HG03575 (cell line): ENCODE data around the gene TAB2.

Experiments used
- ATAC-seq: cut with Tn5 transposase; IDR thresholded peaks from one replicate; pipeline ENCODE4 v1.9.1; 2021; ENCODE audit not compliant: unreplicated experiment, insufficient number of reproducible peaks, low FRiP score; ENCODE audit errors: extremely low read depth

TAB2 gene, protein sequence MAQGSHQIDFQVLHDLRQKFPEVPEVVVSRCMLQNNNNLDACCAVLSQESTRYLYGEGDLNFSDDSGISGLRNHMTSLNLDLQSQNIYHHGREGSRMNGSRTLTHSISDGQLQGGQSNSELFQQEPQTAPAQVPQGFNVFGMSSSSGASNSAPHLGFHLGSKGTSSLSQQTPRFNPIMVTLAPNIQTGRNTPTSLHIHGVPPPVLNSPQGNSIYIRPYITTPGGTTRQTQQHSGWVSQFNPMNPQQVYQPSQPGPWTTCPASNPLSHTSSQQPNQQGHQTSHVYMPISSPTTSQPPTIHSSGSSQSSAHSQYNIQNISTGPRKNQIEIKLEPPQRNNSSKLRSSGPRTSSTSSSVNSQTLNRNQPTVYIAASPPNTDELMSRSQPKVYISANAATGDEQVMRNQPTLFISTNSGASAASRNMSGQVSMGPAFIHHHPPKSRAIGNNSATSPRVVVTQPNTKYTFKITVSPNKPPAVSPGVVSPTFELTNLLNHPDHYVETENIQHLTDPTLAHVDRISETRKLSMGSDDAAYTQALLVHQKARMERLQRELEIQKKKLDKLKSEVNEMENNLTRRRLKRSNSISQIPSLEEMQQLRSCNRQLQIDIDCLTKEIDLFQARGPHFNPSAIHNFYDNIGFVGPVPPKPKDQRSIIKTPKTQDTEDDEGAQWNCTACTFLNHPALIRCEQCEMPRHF

DNA sequence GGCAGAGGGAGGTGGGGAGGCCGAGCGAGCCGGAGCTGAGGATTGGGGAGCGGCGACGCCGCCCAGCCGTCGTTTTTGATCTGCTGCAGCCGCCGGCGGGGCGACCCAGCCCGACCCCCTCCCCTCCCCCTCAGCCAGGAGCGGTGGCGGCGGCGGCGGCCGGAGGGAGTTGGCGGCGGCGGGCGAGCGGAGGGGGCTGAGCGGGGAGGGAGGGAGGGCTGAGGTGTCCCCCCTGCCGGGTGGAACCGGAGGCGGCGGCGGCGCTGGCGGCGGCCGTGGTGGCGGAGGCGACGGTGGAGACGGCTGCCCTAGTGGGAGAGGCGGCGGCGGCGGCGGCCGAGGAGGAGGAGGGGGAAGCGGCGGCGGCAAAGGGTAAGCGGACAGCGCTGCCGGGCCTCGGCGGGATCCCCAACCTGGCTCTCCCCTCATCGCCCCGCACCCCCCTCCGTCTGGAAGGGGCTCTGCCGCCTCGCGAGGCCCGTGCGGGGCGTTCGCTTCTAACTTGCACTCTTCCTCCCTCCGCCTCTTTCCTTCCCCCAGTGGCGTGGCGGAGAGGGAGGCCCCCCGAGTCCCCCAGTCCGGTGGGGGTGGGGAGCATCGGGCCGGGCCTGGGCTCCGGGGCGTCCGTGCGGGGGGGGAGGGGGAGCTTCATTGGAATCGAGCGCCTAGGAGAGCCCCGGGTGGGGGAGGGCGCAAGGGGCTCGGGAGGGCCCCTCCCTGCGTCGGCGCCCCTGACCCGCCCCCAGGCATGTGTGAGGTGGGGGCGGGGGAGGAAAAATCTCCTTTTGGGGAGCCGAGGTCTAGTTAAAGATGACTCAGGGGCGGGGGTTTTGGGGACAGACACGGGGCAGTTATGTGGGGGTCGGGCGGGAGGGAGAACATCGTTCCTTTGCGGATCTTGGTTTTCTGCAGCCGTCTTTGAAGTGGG is at the start of gene TAB2:
TSS of gene TAB2 (plus strand) at position 69 of the 928 bp plus-strand sequence. CDS start 52,286 bp downstream, outside the sequence.
- no peak for ATAC-seq

DNA sequence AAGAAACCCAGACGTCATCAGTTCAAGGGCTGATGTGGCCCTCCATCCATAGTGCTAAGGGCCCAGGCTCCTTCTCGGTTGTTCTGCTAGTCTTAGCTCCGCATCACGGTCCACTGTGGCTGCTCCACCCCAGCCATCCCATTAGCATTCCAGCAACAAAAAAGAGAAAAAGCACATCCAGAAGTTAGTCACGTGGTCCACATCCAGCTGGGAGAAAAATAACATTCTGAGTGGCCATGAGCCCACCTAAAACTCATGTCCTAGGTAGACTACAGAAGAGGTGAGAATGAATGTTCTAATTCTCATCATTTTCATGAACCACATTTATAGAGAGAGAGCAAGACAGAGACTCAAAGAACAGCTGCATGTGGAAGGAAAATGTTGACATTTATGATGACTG is 49.4 kb upstream of the TAB2 start:
- no peak for ATAC-seq

DNA sequence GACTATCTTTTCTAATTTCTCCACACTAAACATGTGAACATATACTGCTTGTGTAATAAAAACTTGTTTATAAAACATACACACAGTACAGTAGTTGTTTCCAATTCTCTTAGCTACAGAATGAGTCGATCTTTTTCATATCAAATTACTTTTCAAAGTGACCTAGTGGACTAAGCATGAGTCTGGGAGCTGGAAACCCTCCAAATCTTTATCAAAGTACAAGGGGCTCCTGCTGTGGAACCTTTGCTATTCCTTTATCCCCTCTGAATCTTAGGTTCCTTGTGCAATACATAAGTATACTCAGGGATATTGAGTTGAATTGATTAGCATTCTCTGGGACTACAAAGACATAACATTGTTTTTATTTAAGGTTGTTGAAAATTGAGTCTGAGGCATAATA is 48.7 kb upstream of the TAB2 start:
- no peak for ATAC-seq

DNA sequence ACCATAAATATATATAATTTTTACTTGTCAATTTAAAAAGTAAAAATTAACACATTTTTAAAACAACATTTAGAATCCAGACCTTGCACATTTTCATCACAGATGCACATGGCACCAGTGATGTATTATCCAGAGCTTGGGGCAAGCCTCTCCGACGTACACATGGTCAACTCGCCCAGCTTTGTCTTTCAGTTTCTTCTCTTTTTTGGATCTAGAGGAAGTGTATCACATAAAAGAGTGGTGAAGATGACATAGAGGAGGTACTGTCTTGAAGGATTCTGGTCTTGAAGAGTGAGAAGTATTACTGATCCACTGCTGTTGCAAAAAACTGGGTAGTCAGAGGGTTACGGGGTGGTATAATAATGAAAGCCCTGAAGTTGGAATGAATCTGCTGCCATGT is 46.9 kb upstream of the TAB2 start:
- no peak for ATAC-seq

DNA sequence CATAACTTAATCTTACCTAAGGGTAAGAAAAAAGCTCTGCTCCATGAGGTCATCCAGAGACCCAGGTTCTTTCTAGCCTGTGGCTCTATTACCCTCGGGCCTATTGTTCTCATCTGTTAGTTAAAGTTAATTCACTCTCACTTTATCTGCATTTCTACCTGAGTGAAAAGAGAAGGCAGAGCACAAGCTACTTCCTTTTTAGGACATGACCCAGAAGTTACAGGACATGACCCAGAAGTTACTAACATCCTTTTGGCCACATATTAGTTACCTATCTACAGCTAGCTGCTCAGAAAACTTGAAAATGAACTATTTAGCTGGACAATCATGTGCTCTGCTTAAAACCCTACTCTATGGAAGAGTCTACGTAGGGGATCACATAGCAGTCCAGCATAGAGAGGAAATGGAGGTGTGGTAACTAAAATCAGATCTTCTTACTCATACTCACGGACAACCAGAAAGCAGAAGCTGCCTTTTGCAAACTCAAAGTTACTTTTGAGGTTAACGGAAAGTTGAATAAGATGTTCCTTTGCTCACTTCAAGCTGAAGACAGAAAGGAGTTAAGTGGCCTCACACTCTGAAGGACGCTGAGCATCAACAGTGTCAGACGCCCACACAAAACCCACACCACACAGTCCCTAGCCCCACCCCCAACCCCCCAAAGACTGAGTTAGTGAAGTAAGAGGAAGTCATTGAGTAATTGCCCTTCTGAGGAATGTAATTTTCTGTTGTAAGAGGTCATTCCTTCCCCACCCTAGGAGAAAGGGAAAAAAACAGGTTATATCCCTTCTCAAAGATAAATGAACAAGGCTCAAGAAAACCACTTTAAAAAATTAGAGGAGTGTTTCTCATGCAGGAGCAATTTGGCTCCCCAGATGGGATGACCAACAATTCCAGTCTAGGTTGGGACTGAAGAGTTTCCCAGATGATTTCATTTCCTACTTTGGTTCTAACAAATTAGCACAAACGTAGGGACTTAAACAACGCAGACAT is 45.9 kb upstream of the TAB2 start:
- ATAC-seq = peak; percentile 48

DNA sequence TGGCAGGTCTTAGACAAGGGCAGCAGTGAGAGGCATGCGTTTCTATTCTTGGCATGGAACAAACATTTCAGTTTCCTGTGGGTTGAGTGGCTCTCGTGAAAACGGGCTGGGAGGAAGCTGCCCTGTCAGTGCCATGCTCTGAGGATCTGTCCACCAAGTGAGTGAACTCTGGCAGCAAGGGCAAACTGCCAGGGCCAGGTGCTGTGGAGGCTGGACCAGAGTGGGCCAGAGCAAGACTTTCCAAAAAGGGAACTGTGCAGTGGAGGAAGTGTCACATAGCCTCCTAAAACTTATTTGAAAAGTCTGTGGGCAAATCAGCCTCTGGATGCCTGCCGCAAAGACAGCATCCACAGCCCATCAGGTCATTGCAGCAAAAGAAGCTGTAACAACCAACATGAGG is 44.2 kb upstream of the TAB2 start:
- ATAC-seq = no peak

DNA sequence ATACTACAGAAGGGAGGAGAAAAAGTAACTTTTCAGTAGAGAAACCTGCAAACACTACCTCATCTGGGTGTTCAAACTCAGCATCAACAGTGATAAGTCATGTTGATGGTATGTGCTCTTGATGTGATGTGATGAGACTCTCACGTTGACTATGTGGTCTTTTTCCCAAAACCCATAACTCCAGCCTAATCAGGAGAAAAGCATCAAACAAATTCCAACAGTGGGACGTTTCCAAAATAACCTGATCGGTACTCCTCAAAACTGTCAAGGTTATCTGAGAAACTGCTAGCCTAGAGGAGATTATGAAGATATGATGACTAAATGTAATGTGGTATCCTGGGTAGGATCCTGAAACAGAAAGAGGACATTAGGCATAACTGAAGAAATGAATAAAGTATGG is 41.9 kb upstream of the TAB2 start:
- ATAC-seq = no peak

DNA sequence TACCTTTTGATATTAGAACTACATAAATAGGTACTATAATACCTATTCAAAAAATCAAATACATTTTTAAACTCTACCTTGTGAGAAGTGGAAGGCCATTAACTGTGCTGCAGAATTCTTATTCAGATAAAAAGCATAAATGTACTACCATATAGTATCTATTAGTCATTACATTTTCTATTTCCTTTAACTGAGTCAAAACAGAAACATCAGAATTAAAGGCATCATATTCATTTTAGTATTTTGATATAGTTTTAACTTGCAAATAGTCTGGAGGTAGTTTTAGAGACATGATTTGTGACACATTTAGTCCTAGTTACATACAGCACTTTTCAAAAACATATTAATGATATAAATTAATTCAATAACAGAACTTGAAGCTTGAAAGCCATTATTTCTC is 39.9 kb upstream of the TAB2 start:
- no peak for ATAC-seq

DNA sequence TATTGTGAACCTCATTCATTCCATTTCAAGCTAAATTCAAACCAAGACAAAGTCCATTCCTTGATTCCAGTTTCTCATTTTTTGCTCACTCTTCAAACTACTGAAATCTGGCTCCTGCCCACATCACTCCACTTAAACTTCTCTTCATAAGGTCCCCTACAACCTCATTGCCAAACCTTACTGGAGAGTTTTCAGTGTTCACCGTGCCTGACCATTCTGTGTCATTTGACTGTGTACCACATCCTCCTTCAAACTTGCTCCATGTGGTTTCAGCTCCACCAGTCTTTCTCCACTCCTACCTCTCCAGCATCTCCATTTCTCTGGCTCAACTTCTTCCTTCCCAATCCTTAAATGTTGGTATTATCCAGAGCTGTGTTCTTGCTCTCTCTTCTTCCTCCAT is 38.5 kb upstream of the TAB2 start:
- no peak for ATAC-seq

DNA sequence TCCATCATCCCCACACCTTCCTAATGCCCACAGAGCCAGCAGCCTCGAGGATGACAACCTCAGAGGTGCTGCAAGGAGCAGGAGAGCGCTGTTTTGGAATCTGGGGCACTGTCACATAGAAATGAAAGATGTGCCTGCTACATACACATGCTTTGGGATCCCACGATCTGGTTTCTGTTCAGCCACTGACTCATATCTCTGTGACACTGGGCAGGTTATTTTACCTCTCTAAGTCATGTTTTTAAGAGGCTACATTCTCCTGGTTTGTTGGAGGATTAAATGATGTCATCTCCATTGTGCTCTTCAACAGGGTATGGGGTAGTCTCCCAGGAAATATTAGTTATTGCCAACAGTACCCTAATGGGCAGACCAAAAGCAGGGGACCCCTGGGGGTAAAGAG is 32.6 kb upstream of the TAB2 start:
- ATAC-seq = no peak

DNA sequence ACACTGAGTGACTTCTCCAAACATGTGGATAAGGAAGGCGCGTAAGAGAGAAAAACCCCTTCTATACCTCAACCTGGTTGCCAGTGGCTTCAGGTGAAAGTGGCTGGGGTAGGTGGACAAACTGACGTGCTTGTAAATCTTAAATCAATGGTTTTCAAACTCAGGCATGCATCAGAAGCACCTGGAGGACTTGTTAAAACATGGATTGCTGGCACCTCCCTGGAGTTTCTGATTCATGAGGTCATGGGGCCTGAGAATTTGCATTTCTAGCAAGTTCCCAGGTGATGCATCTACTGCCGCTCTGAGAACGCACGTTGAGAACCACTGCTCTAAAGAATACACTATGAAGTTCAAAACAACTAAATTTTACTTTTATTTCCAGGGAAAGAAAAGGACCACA is 31.9 kb upstream of the TAB2 start:
- no peak for ATAC-seq

DNA sequence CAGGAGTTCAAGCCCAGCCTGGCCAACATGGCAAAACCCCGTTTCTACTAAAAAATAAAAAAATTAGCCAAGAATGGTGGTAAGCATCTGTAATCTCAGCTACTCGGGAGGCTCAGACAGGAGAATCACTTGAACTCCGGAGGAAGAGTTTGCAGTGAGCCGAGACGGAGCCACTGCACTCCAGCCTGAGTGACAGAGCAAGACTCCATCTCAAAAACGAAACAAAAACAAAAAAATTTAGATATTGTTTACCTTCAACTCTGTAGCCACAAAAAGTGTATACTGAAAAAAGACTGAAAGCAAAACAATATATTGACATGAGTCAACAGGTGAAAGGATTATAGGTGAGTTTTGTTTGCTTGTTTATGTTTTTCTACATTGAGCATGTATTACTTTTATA is 30.6 kb upstream of the TAB2 start:
- ATAC-seq = no peak

DNA sequence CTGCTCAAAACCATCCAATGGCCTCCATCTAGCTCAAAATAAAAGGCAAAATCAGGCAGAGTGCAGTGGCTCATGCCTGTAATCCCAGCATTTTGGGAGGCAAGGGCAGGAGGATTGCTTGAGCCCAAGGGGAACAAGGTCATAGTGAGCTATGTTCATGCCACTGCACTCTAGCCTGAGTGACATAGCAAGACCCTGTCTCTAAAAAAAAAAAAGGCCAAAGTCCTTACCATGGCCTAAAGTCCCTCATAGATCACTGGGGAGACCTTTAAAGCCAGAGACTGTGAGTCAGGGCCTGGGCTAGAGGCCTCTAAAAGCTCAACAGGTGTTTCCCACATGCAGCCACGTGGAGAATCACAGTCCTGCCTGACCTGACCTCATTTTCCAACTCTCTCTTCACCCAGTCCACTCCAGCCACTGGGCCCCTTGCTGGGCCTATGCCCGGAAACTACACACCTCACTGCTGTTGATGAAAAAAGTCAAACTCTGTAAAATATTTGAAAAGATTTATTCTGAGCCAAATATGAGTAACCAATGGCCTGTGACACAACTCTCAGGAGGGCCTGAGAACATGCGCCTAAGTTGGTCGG is 28.2 kb upstream of the TAB2 start:
- ATAC-seq = no peak

DNA sequence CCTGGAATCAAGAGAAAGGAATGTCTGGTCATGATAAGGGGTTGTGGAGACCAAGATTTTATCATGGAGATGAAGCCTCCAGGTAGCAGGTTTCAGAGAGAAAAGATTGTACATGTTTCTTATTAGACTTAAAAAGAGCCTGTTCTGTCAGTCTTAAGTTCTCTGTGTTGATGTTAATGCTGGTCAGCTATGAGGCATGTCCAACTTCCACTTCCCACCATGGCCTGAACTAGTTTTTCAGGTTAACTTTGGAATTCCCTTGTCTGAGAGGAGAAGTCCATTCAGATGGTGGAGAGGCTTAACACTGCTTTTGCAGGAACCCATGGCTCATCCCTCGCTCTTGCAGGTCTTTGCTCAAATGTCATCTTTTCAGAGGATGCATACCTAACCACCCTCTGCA is 27.5 kb upstream of the TAB2 start:
- ATAC-seq = no peak

DNA sequence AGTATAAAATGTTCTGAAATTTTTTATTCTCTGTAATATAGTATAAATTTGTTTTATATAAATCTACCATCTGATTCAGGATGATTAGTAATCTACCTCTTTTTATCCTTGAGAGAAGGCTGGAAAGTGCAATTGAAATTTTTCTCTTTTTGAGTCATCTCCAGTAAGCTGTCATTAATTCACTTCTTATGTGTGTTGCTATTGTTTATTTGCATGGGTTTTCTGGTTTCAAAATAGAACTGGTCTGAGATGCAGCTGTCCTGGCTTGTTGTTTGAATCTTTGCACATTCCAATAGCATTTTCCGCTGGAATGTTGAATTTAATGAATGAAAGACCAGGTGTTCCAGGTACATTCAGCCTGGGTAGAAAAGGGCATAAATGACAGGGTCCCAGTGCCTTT is 24.3 kb upstream of the TAB2 start:
- ATAC-seq = no peak

DNA sequence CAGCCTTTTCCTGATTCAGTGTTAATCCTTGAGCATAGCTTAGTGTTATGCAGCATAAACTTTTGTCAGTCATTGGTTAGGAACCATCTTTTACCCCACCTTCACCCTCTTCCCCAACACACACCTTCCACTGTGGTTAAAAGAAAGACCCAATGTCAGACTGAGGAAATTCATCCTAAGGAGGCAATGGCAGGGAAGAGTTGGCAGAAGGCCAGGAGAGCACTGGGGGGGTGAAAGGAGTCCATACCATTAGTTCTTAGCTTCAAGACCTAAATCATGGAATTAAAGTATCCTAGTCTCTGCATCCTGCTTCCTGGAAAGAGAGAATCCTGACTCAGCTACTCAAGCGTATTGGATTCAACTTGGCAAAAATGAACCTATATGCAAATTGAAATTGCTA is 16.9 kb upstream of the TAB2 start:
- ATAC-seq = no peak

DNA sequence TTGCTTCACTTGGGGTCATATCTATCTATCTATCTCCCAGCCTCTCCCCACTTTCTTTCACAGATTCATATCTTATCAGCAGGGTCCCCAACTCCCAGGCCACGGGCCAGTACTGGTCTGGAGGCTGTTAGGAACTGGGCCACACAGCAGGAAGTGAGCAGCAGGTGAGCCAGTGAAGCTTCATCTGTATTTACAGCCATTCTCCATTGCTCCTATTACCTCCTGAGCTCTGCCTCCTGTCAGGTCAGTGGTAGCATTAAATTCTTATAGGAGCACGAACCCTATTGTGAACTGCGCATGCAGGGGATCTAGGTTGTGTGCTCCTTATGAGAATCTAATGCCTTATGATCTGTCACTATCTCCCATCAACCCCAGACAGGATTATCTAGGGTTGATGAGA is 14.8 kb upstream of the TAB2 start:
- no peak for ATAC-seq

DNA sequence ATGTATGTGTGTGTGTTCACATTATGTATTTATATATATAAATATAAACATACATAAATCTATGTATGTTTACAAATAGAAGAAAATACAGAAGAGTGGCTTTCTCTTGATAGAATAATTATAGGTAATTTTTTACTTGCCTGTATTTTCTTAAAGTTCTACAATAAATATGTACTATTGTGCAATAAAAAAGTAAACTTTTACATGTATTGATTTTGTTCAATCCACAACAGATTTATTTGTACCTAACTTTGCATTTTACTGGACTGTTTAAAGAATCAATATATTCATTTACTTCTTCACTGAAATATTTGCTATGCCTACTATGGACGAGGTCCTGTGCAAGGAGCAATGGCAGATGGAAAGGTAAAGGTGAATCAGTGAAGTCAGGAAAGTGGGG is 14.0 kb upstream of the TAB2 start:
- ATAC-seq = no peak
